Osteoblast (primary cell): ENCODE measurements around the gene SRD5A1. TPM values are rescaled to one million over a fixed set of nuclear protein-coding genes. Genes with fewer than 3 reads are reported as not detected.

Source experiments
- DNase-seq: peaks from one replicate; pipeline ENCODE4 v3.0.0; 2011; ENCODE audit warnings: low spot score, mixed read lengths; ENCODE audit not compliant: insufficient read length; ENCODE audit errors: missing footprints
- H2AFZ ChIP-seq: 2 replicates; pipeline ENCODE4 v1.6.0; 2011; ENCODE audit warnings: mild to moderate bottlenecking, low read length
- H3K27ac ChIP-seq: 2 replicates; pipeline ENCODE4 v1.5.1; 2011; ENCODE audit warnings: mild to moderate bottlenecking, low read depth, low read length, moderate library complexity
- H3K27me3 ChIP-seq: 2 replicates; pipeline ENCODE4 v1.6.0; 2012; ENCODE audit warnings: mild to moderate bottlenecking, control low read depth, inconsistent platforms, low read length, moderate library complexity; ENCODE audit not compliant: insufficient read depth
- H3K36me3 ChIP-seq: 2 replicates; pipeline ENCODE4 v1.5.1; 2011; ENCODE audit warnings: mild to moderate bottlenecking, low read length, control low read depth, moderate library complexity; ENCODE audit not compliant: insufficient read depth
- H3K4me1 ChIP-seq: 2 replicates; pipeline ENCODE4 v1.5.1; 2011; ENCODE audit warnings: mild to moderate bottlenecking, low read length, control low read depth, moderate library complexity; ENCODE audit not compliant: insufficient read depth
- H3K4me2 ChIP-seq: 2 replicates; pipeline ENCODE4 v1.6.0; 2011; ENCODE audit warnings: mild to moderate bottlenecking, low read length; ENCODE audit not compliant: insufficient read depth
- H3K4me3 ChIP-seq: fragments of 200-600 bp; sonication (generic); 3 replicates; pipeline ENCODE4 v1.5.1; 2012; ENCODE audit warnings: mild to moderate bottlenecking, low read length, inconsistent platforms; ENCODE audit not compliant: insufficient read depth
- H3K79me2 ChIP-seq: 2 replicates; pipeline ENCODE4 v1.6.0; 2012; ENCODE audit warnings: mild to moderate bottlenecking, low read length, control low read depth, inconsistent platforms; ENCODE audit not compliant: insufficient read depth
- H3K9me3 ChIP-seq: 2 replicates; pipeline ENCODE4 v1.5.1; 2011; ENCODE audit warnings: low read depth, low read length, control low read depth
- H4K20me1 ChIP-seq: 2 replicates; pipeline ENCODE4 v1.6.0; 2012; ENCODE audit warnings: mild to moderate bottlenecking, low read length, control low read depth; ENCODE audit not compliant: insufficient read depth
- CTCF ChIP-seq: IDR thresholded peaks from 2 replicates; pipeline ENCODE4 v1.5.1; 2011; ENCODE audit warnings: mild to moderate bottlenecking, low read depth, low read length, moderate library complexity; ENCODE audit errors: extremely low read depth
- total RNA-seq: library from RNA; depleted of rRNA; stranded (reverse); fragments of >200 nt; gene quantifications from 2 replicates; pipeline ENCODE4 v1.2.3, GENCODE V29; 2012

Gene SRD5A1
- total RNA-seq, 1 donor: 9.4 TPM

- Histone ChIP-seq H3K9me3 (no peaks in the 10 kb centered on the region), H4K20me1 (peaks cover 68% of the 10 kb centered on the region), H3K36me3 (no peaks in the 10 kb centered on the region), H3K79me2 (peaks cover 89% of the 10 kb centered on the region), H3K4me1 (peaks cover 50% of the 10 kb centered on the region), H3K27ac (no peak overlapping the region), H3K27me3 (no peaks in the 10 kb centered on the region), H2AFZ (no peak overlapping the region), H3K4me3 (no peak overlapping the region), H3K4me2 (no peak overlapping the region)
- DNase-seq: no peak
- TF ChIP-seq CTCF: no peak
Observed at GRCh38 chr5:6718161-6718681, 85.0 kb downstream of the SRD5A1 start.

GRCh38 chr5:6718718-6719117, 85.5 kb downstream of the SRD5A1 start:
- peaks cover 4% of the 10 kb centered on the region for H3K36me3 ChIP-seq
- DNase-seq: no peak
- H2AFZ ChIP-seq: no peak overlapping the region
- H3K4me3 ChIP-seq: no peak overlapping the region
- H3K79me2 ChIP-seq: peaks cover 94% of the 10 kb centered on the region
- H3K27ac ChIP-seq: no peak overlapping the region
- no peak overlapping the region for H3K4me2 ChIP-seq
- no peaks in the 10 kb centered on the region for H3K27me3 ChIP-seq
- H3K4me1 ChIP-seq: peaks cover 52% of the 10 kb centered on the region
- no peak for TF ChIP-seq CTCF
- peaks cover 71% of the 10 kb centered on the region for H4K20me1 ChIP-seq
- no peaks in the 10 kb centered on the region for H3K9me3 ChIP-seq

GRCh38 chr5:6719417-6719816, 86.2 kb downstream of the SRD5A1 start:
- Histone ChIP-seq H3K27me3 (no peaks in the 10 kb centered on the region), H2AFZ (no peak overlapping the region), H4K20me1 (peaks cover 78% of the 10 kb centered on the region), H3K27ac (no peak overlapping the region), H3K36me3 (peaks cover 11% of the 10 kb centered on the region), H3K4me3 (no peak overlapping the region), H3K4me1 (peaks cover 52% of the 10 kb centered on the region), H3K4me2 (no peak overlapping the region), H3K9me3 (no peaks in the 10 kb centered on the region), H3K79me2 (peaks cover 97% of the 10 kb centered on the region)
- no peak for DNase-seq
- TF ChIP-seq CTCF: no peak

- no peak for DNase-seq
- TF ChIP-seq CTCF: no peak
- Histone ChIP-seq H3K27ac (no peak overlapping the region), H3K9me3 (no peaks in the 10 kb centered on the region), H3K79me2 (peaks cover 97% of the 10 kb centered on the region), H3K27me3 (no peaks in the 10 kb centered on the region), H3K36me3 (peaks cover 14% of the 10 kb centered on the region), H3K4me2 (peak overlapping the region; percentile 6), H3K4me3 (no peak overlapping the region), H4K20me1 (peaks cover 77% of the 10 kb centered on the region), H2AFZ (no peak overlapping the region), H3K4me1 (peaks cover 52% of the 10 kb centered on the region)
Observed at GRCh38 chr5:6719896-6720560, 86.8 kb downstream of the SRD5A1 start.
